Germinal center (tissue), 1 donor: ENCODE measurements around the gene COL8A2.
A peak's percentile ranks its signal among the peaks of the same experiment; 100 is the strongest.

Experiments
- DNase-seq: peaks from one replicate; pipeline ENCODE4 v3.0.0; 2012; ENCODE audit warnings: mixed read lengths, low spot score

The COL8A2 gene

DNA sequence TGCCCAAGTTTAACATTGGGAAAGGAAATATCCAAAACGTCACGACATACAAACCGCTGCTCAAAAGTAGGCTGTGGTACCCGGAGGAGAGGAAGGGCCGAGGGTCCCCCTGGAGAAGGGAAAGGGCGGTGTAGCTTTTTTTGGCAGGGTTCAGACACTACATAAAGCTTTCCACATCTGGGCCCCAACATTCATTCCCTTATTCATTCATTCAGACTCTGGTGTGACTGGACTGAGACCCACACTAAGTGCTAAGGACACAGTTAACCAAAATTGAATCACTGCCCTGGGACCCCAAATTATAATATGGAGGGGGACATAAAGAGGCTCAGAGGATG is 10.3 kb upstream of the COL8A2 start:
- no peak for DNase-seq

- peak; percentile 55 for DNase-seq
These were observed 9.7 kb upstream of the COL8A2 start for GRCh38 chr1:36134505-36135329.

- no peak for DNase-seq
These were observed 9.0 kb upstream of the COL8A2 start for GRCh38 chr1:36134031-36134430.

DNA sequence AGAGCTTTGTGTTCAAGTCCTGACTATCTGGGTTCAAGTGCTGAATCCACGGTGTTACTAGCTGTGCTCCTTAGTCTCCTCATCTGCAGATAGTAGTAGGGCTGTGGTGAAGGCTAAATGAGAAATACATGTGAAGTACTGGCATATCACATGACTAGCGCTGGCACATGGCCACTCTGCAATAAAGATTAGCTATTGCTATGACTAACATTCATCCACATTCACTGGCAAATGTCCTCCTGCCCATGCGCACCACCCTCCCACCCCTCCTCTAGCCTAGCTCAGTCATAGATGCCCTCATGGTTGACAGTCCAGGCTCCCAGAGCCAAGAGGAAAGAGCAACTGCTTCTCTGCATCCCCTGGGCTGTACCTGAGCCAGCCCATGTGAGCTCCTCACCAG is 8.5 kb upstream of the COL8A2 start:
- DNase-seq: no peak

GRCh38 chr1:36132029-36132428 is 7.0 kb upstream of the COL8A2 start:
- no peak for DNase-seq

DNA sequence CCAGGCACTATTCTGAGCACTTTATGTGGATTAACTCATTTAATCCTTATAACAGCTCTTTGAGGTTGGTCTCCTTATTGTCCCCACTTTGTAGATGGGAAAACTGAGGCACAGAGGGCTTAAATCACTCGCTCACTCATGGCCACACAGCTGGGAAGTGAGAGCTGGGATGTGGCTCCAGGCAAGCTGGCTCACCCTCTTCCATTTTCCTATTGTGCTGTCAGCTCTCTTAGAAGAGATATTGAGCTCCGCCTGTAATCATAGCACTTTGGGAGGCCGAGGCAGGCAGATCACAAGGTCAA is 3.8 kb upstream of the COL8A2 start:
- DNase-seq: no peak

DNA sequence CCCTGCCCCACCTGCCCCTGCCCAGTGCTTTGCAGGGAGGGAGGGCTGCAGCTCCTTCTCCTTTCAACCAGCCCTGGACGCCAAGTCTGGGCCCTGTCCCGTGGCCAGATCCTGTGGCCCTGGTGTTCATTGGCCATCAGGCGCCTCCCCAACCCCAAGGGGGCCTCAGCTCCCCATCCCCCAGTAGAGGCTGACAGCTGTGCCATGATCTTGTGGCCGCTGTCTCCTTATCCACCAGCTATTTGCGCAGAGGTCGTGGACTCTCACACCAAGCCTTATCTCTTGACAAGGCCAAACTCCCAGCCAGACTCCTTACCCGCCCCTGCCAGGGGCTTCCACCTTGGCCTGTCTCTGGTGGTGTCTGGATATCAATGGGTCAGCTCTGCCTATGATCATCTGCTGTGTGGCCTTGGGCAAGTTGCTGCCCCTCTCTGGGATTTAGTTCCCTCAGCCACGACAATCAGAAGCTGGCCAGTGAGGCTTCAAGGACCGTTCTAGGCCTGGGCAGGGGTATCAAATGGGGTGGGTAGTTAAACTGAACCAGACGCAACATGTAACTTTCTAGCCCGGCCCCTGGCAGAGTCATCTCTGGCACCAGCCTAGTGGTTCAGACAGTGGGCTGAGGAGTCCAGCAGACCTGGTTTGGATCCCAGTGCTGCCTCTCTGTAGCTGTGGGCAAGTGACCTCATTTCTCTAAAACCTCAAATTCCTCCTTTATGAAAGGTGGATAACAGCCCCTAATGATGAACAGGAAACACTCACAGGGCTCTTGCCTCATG is 3.3 kb upstream of the COL8A2 start:
- no peak for DNase-seq

- no peak for DNase-seq
These were observed 1.9 kb upstream of the COL8A2 start for GRCh38 chr1:36126797-36127500.

DNA sequence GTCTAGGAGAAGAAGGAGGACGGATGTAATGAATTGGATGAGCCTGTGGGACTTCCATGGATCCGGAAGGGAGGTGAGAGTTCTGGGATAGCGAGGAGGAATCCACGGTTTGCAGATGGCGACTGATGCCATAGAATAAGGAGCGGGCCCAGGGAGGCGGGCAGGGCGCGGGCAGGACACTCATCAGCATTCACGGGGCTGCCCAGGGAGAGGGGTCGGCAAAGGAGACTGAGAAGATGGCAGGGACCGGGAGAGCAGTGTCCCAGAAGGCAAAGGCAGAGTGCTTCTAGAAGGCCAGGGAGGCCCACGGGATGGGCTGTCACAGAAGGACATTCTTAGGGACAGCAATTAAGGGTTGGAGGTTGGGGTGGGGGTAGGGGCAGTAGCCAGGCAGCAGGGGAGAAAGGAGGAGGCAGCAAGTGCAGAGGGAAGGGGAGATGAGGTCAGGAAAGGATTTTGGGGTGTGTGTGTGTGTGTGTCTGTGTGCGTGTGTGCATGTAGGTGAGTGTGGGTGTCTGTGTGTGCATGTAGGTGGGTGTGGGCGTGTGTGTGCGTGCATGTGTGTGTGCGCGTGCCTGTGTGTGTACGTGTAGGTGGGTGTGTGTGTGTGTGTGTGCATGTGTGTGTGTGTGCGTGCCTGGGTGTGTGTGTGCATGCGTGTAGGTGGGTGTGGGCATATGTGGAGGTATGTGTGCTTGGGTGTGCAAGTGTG is 1.1 kb upstream of the COL8A2 start:
- DNase-seq: no peak

DNA sequence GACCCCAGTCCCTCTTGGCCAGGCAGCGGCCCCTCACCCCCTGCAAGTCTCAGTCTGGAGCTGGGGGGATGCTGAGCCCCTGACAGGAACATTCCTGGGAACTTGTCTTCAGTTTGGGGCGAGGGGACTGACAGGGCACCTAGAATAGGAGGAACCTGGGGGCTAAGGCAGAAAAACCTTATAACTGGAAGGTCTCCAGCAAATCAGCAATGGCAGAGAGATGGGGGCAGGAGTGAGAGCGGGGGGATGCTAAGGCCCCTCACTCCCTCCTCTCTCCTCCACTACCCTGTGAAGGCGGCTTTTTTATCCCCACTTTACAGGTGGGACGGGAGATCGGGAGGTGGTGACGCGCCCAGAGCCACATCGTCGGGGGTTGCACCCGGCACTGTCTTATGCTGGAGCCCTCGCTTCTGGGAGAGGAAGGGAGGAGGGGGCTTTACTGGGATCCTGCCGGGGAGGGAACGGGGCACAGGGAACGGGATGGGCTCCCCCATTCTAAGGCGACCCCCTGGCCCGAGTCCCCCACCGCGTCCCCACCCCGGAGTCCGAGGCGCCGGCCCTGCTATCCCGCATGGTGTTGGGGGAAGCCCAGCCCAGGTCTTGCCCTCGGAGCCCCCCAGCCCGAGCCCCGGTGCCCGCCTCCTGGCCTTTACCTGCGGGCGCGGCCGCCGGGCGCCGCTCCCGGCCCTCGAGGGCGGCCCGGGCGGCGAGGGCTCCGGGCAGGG is 456 bp downstream of the COL8A2 start:
- no peak for DNase-seq

DNA sequence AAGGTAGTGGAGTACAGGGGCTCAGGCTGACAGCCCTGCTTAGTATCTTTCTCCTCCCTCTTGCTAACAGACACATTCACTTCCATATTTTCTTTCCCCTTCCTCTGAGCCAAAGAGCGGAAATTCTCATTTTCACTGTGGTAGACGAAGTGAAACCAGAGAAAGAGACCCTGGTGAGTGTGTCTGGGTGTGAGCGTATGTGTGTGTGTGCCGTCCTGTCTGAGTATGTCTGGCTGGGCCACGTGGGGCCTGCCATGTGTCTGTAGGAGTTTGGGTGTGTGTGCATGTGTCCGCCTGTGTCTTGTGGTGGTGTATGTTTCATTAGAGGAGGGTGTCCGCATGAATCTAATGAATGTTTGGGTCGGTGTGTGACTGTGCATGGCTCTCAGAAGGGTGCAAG is 1.7 kb downstream of the COL8A2 start:
- peak; percentile 62 for DNase-seq

GRCh38 chr1:36122062-36123030 is 2.7 kb downstream of the COL8A2 start:
- no peak for DNase-seq

DNA sequence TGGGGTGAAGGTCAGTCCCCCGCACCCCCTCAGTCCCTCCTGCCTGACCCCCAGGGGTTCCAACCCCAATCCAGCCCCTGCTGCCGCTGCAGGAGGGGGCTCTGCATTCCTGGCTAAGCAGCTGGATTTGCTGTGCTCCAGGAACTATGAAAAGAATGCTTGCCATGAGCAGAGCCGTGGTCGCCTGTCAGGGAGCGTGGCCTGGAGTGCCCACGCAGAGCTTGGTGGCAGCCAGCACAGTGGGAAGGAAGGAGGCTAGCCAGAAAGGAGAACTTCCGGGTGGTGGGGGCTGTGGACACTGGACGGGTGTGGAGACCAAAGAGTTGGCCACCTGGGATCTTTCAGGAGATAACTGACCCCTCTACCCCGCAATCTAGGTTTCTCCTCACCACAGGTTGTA is 5.6 kb downstream of the COL8A2 start:
- DNase-seq: no peak

DNA sequence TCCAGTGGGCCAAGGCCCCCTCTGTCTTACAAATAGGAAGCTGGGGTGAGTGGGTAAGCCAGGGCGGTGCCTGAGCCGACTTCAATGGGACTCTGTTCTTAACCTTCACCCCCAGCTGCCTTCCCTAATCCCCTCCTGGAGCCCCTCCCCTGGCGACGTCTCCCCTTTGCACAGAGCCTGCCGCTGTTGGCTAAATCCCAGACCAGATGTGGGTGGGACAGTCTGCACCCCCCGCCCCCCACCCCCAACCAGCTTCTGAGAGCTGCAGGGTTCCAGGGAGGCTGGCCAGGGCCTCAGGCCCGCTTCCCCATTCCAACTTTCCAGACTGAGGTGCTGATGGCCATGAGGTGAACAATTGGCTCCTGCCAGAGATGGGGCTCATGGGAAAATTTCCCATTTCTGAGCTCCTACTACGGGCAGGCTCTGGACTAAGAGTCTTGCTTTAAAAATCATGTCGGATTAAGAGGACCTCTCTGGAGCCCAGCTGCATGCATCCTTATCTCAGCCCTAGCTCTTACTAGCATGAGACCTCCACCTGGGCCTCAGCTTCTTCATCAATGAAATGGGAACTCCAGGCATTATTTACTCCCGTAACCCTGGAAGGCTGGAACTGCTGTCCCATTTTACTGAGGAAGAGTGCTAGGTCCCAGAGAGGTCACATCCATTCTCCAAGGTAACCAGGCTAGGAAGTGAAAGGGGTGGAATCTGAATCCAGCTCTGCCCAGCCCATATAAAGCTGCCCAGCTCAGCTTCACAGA is 6.4 kb downstream of the COL8A2 start:
- no peak for DNase-seq

DNA sequence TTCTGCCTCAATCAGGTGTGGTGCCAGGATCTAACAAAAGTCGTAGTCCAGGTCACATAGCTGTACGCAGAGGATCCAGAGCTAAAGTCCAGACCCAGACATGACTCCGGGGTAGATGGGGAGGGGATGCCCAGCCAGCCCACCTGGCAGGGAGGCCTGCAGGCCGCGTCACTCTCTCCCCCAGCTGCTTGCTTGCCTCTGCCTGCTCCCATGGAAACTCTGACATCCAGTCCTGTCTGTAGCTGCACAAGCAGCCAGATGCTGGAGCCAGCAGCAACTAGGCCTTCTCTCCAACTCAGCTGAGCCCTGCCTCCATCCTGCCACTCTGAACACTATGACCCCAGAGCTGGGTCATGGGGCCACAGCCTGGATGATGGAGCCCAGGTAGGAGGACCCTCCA is 8.1 kb downstream of the COL8A2 start:
- DNase-seq: no peak

DNA sequence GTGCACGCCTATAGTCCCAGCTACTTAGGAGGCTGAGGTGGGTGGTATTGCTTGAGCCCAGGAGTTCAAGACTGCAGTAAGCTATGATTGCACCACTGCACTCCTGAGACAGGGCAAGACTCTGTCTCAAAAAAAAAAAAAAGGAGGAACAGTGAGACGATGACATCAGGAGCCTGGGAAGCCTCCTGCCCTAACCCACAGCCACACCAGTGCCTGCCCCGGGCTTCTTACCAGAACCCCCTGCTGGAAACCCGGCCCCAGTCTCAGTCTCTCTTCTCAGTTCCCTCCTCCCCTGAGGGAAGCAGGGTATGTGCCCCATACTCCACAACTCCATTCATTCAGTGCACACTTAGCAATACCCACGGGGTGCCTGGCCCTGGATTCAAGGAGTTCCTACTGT is 9.1 kb downstream of the COL8A2 start:
- DNase-seq: no peak

- DNase-seq: no peak
These were observed 9.8 kb downstream of the COL8A2 start for GRCh38 chr1:36115200-36115669.

DNA sequence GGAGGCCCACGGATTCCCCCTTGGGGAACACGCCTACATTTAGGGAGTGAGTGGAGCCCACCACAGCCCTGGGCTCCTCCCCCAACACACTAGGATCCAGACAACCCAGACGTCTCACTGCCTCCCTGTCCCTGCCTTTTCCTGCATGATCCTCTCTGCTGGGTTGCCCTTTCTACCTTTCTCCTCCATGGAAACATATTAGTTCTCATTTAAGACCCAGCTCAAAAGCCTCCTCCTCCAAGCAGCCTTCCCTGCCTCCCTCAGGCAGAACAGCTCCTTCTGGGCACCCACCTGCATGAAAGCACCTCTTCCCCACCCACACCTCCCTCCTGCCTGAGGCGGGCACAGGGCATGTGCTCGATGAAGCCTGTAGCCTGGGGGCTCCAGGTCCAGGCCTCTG is 10.7 kb downstream of the COL8A2 start:
- no peak for DNase-seq

DNA sequence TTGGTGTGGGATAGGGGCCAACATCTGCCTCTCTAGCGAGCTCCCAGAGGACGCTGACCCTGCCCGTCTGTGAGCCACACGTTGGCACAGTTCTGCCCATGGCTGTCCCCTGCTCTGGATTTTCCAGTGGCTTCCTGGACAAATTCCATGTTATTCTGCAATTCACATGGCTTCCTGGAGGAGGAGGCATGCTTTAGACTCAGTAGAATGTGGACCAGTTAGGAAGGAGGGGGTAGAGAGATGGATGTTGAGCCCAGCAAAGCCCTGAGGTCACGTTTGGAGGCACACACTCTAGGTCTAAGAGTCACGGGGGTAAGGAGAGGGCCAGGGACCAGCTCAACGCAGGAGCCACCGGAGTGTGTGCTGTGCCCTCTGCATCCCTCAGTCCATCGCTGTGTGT is 12.2 kb downstream of the COL8A2 start:
- no peak for DNase-seq

DNA sequence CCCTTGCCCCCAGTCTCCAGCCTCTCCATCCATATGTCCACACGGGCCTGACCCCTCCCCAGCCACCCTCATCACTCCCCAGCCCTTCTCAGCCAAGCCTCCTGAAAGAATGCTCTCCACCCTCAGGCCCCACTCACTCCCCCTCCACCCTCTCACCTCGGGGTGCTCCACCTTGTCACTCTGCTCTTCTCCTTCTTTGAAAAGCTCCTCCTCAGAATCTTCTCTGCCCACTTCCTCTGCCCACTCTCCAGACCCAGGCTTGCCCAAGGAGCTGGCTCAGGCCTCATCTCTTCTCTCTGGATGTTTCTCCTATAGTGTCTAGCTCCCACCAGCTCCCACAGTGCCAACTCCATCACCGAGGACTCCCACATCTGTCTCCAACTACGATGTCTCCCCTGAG is 13.9 kb downstream of the COL8A2 start:
- DNase-seq: no peak
